HL-60 (cell line): ENCODE results near the gene NT5C2.

ENCODE experiments used
- GABPA ChIP-seq: IDR thresholded peaks from 2 replicates; pipeline ENCODE4 v1.6.1; 2012; ENCODE audit warnings: low read depth
- POLR2AphosphoS5 ChIP-seq: IDR thresholded peaks from 2 replicates; pipeline ENCODE4 v1.6.1; 2012; ENCODE audit warnings: low read depth
- SPI1 ChIP-seq: IDR thresholded peaks from 2 replicates; pipeline ENCODE4 v1.6.1; 2012; ENCODE audit warnings: low read depth, mild to moderate bottlenecking, borderline replicate concordance
- TF ChIP-seq, protein P1 (sequence below): IDR thresholded peaks from one replicate; pipeline ENCODE4 v1.5.1; 2011; ENCODE audit warnings: low read length, control low read depth, inconsistent platforms; ENCODE audit not compliant: insufficient read depth
- TF ChIP-seq, protein P2 (sequence below): IDR thresholded peaks from 2 replicates; pipeline ENCODE4 v1.6.1; 2012; ENCODE audit warnings: low read depth; ENCODE audit not compliant: insufficient replicate concordance

DNA sequence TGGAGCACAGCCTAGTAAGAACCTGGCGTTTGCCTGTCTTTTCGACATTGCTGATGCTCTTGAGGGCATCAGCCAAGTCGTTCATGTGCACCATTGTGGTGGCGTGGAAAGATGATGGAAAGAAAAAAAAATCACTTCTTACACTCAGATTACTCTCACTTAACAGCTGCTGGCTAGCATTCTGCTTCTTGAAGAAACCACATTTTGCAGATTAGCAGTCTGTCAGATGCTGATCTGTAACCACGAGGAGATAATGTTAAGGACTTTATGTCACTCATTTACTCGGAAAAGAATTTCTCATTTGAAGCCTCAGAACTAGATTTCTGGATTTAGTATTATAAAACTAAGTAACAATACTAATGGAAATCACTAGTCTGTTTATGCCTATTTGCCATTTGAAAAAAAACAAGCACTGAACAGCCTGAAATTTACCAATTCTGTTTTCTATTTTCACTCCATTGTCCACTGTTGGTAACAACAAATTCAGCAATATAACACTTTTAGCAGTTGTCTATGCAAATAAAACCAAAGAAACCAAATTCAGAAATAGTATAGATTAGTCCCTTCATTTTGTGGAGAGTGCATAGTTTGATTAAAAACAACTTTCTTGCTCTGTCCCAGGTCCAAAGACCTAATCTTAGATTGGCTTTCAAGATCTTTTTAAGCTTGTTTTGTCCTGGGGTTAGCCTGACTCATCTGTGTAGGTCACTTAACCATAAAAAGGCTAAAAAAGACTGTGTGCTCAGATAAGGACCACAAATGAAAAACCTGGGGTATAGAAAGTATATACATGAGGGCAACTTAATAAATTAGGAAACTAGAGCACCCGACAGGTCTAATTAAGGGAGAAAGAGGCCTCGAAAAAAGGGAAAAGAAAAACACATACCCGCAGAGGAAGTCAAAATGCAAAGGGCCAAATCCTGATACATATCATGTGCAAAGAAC, 67.5 kb downstream of the NT5C2 start:
- TF ChIP-seq, protein P1, sequence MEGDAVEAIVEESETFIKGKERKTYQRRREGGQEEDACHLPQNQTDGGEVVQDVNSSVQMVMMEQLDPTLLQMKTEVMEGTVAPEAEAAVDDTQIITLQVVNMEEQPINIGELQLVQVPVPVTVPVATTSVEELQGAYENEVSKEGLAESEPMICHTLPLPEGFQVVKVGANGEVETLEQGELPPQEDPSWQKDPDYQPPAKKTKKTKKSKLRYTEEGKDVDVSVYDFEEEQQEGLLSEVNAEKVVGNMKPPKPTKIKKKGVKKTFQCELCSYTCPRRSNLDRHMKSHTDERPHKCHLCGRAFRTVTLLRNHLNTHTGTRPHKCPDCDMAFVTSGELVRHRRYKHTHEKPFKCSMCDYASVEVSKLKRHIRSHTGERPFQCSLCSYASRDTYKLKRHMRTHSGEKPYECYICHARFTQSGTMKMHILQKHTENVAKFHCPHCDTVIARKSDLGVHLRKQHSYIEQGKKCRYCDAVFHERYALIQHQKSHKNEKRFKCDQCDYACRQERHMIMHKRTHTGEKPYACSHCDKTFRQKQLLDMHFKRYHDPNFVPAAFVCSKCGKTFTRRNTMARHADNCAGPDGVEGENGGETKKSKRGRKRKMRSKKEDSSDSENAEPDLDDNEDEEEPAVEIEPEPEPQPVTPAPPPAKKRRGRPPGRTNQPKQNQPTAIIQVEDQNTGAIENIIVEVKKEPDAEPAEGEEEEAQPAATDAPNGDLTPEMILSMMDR, result no peak
- TF ChIP-seq, protein P2, sequence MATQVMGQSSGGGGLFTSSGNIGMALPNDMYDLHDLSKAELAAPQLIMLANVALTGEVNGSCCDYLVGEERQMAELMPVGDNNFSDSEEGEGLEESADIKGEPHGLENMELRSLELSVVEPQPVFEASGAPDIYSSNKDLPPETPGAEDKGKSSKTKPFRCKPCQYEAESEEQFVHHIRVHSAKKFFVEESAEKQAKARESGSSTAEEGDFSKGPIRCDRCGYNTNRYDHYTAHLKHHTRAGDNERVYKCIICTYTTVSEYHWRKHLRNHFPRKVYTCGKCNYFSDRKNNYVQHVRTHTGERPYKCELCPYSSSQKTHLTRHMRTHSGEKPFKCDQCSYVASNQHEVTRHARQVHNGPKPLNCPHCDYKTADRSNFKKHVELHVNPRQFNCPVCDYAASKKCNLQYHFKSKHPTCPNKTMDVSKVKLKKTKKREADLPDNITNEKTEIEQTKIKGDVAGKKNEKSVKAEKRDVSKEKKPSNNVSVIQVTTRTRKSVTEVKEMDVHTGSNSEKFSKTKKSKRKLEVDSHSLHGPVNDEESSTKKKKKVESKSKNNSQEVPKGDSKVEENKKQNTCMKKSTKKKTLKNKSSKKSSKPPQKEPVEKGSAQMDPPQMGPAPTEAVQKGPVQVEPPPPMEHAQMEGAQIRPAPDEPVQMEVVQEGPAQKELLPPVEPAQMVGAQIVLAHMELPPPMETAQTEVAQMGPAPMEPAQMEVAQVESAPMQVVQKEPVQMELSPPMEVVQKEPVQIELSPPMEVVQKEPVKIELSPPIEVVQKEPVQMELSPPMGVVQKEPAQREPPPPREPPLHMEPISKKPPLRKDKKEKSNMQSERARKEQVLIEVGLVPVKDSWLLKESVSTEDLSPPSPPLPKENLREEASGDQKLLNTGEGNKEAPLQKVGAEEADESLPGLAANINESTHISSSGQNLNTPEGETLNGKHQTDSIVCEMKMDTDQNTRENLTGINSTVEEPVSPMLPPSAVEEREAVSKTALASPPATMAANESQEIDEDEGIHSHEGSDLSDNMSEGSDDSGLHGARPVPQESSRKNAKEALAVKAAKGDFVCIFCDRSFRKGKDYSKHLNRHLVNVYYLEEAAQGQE, result no peak
- TF ChIP-seq POLR2AphosphoS5, result no peak
- no peak for TF ChIP-seq GABPA
- TF ChIP-seq SPI1, result no peak
